ENCODE data around the gene CANT1.

CANT1 gene

GRCh38 chr17:78995761-78996451, 13.7 kb downstream of the CANT1 start:
- H3K4me1 ChIP-seq (ENCODE audit: control insufficient read depth in 2 of 2, insufficient read depth in 2 of 2, low read length in 2 of 2), result peaks cover 61 to 77% of the 10 kb centered on the region in 2 donors
- peak overlapping the region; percentile 74 to 79 for H3K9ac ChIP-seq (ENCODE audit: low read depth in 1 of 2, low read length in 2 of 2)
- H3K4me3 ChIP-seq (ENCODE audit: low read length in 2 of 2), result peak overlapping the region; percentile 48 to 54
- H3K9me3 ChIP-seq (ENCODE audit: control insufficient read depth in 2 of 2, low read length in 2 of 2), result no peaks in the 10 kb centered on the region
- peaks cover 64 to 75% of the 10 kb centered on the region in 2 donors for H3K36me3 ChIP-seq (ENCODE audit: control insufficient read depth in 2 of 2, insufficient read depth in 2 of 2, low read length in 2 of 2)
- peak overlapping the region; percentile 88 to 92 for H3K27ac ChIP-seq (ENCODE audit: low read depth in 2 of 2, low read length in 2 of 2)
- H3K27me3 ChIP-seq (ENCODE audit: control insufficient read depth in 2 of 2, insufficient read depth in 2 of 2, low read length in 2 of 2), result no peaks in the 10 kb centered on the region

GRCh38 chr17:78995022-78995760, 14.4 kb downstream of the CANT1 start:
- Histone ChIP-seq H3K4me3 (ENCODE audit: low read length in 2 of 2) (peak overlapping the region; percentile 48 to 54), H3K9me3 (ENCODE audit: control insufficient read depth in 2 of 2, low read length in 2 of 2) (no peaks in the 10 kb centered on the region), H3K4me1 (ENCODE audit: control insufficient read depth in 2 of 2, insufficient read depth in 2 of 2, low read length in 2 of 2) (peaks cover 55 to 70% of the 10 kb centered on the region in 2 donors), H3K9ac (ENCODE audit: low read depth in 1 of 2, low read length in 2 of 2) (peak overlapping the region; percentile 74 to 79), H3K27ac (ENCODE audit: low read depth in 2 of 2, low read length in 2 of 2) (peak overlapping the region; percentile 88 to 92), H3K36me3 (ENCODE audit: control insufficient read depth in 2 of 2, insufficient read depth in 2 of 2, low read length in 2 of 2) (peaks cover 68 to 80% of the 10 kb centered on the region in 2 donors), H3K27me3 (ENCODE audit: control insufficient read depth in 2 of 2, insufficient read depth in 2 of 2, low read length in 2 of 2) (no peaks in the 10 kb centered on the region)

- Histone ChIP-seq H3K4me1 (ENCODE audit: control insufficient read depth in 2 of 2, insufficient read depth in 2 of 2, low read length in 2 of 2) (peaks cover 49 to 61% of the 10 kb centered on the region in 2 donors), H3K4me3 (ENCODE audit: low read length in 2 of 2) (no peak overlapping the region), H3K9me3 (ENCODE audit: control insufficient read depth in 2 of 2, low read length in 2 of 2) (no peaks in the 10 kb centered on the region), H3K9ac (ENCODE audit: low read depth in 1 of 2, low read length in 2 of 2) (peak overlapping the region; percentile 3 to 79), H3K27me3 (ENCODE audit: control insufficient read depth in 2 of 2, insufficient read depth in 2 of 2, low read length in 2 of 2) (no peaks in the 10 kb centered on the region), H3K27ac (ENCODE audit: low read depth in 2 of 2, low read length in 2 of 2) (peak overlapping the region in 1 of 2 donors; percentile 88), H3K36me3 (ENCODE audit: control insufficient read depth in 2 of 2, insufficient read depth in 2 of 2, low read length in 2 of 2) (peaks cover 68 to 75% of the 10 kb centered on the region in 2 donors)
Measured at GRCh38 chr17:78993981-78994671, 15.4 kb downstream of the CANT1 start.

- peak overlapping the region in 1 of 2 donors; percentile 16 for H3K27ac ChIP-seq (ENCODE audit: low read depth in 2 of 2, low read length in 2 of 2)
- no peak overlapping the region for H3K4me3 ChIP-seq (ENCODE audit: low read length in 2 of 2)
- peaks cover 68 to 70% of the 10 kb centered on the region in 2 donors for H3K36me3 ChIP-seq (ENCODE audit: control insufficient read depth in 2 of 2, insufficient read depth in 2 of 2, low read length in 2 of 2)
- H3K9me3 ChIP-seq (ENCODE audit: control insufficient read depth in 2 of 2, low read length in 2 of 2), result no peaks in the 10 kb centered on the region
- peaks cover 42 to 53% of the 10 kb centered on the region in 2 donors for H3K4me1 ChIP-seq (ENCODE audit: control insufficient read depth in 2 of 2, insufficient read depth in 2 of 2, low read length in 2 of 2)
- no peaks in the 10 kb centered on the region for H3K27me3 ChIP-seq (ENCODE audit: control insufficient read depth in 2 of 2, insufficient read depth in 2 of 2, low read length in 2 of 2)
- H3K9ac ChIP-seq (ENCODE audit: low read depth in 1 of 2, low read length in 2 of 2), result peak overlapping the region in 1 of 2 donors; percentile 42
Measured at GRCh38 chr17:78993241-78993956, 16.2 kb downstream of the CANT1 start.

GRCh38 chr17:78992542-78993212, 16.9 kb downstream of the CANT1 start:
- Histone ChIP-seq H3K36me3 (ENCODE audit: control insufficient read depth in 2 of 2, insufficient read depth in 2 of 2, low read length in 2 of 2) (peaks cover 61 to 67% of the 10 kb centered on the region in 2 donors), H3K4me3 (ENCODE audit: low read length in 2 of 2) (no peak overlapping the region), H3K9ac (ENCODE audit: low read depth in 1 of 2, low read length in 2 of 2) (peak overlapping the region; percentile 42 to 52), H3K9me3 (ENCODE audit: control insufficient read depth in 2 of 2, low read length in 2 of 2) (no peaks in the 10 kb centered on the region), H3K4me1 (ENCODE audit: control insufficient read depth in 2 of 2, insufficient read depth in 2 of 2, low read length in 2 of 2) (peaks cover 35 to 48% of the 10 kb centered on the region in 2 donors), H3K27ac (ENCODE audit: low read depth in 2 of 2, low read length in 2 of 2) (no peak overlapping the region), H3K27me3 (ENCODE audit: control insufficient read depth in 2 of 2, insufficient read depth in 2 of 2, low read length in 2 of 2) (no peaks in the 10 kb centered on the region)

GRCh38 chr17:78991906-78992532, 17.5 kb downstream of the CANT1 start:
- Histone ChIP-seq H3K27me3 (ENCODE audit: control insufficient read depth in 2 of 2, insufficient read depth in 2 of 2, low read length in 2 of 2) (no peaks in the 10 kb centered on the region), H3K27ac (ENCODE audit: low read depth in 2 of 2, low read length in 2 of 2) (no peak overlapping the region), H3K4me1 (ENCODE audit: control insufficient read depth in 2 of 2, insufficient read depth in 2 of 2, low read length in 2 of 2) (peaks cover 33 to 46% of the 10 kb centered on the region in 2 donors), H3K9ac (ENCODE audit: low read depth in 1 of 2, low read length in 2 of 2) (no peak overlapping the region), H3K36me3 (ENCODE audit: control insufficient read depth in 2 of 2, insufficient read depth in 2 of 2, low read length in 2 of 2) (peaks cover 56 to 61% of the 10 kb centered on the region in 2 donors), H3K4me3 (ENCODE audit: low read length in 2 of 2) (no peak overlapping the region), H3K9me3 (ENCODE audit: control insufficient read depth in 2 of 2, low read length in 2 of 2) (no peaks in the 10 kb centered on the region)

GRCh38 chr17:78991017-78991738, 18.4 kb downstream of the CANT1 start:
- Histone ChIP-seq H3K4me3 (ENCODE audit: low read length in 2 of 2) (no peak overlapping the region), H3K27me3 (ENCODE audit: control insufficient read depth in 2 of 2, insufficient read depth in 2 of 2, low read length in 2 of 2) (no peaks in the 10 kb centered on the region), H3K27ac (ENCODE audit: low read depth in 2 of 2, low read length in 2 of 2) (no peak overlapping the region), H3K9ac (ENCODE audit: low read depth in 1 of 2, low read length in 2 of 2) (no peak overlapping the region), H3K36me3 (ENCODE audit: control insufficient read depth in 2 of 2, insufficient read depth in 2 of 2, low read length in 2 of 2) (peaks cover 48 to 53% of the 10 kb centered on the region in 2 donors), H3K4me1 (ENCODE audit: control insufficient read depth in 2 of 2, insufficient read depth in 2 of 2, low read length in 2 of 2) (peaks cover 34 to 44% of the 10 kb centered on the region in 2 donors), H3K9me3 (ENCODE audit: control insufficient read depth in 2 of 2, low read length in 2 of 2) (no peaks in the 10 kb centered on the region)

GRCh38 chr17:78990349-78991016, 19.1 kb downstream of the CANT1 start:
- Histone ChIP-seq H3K9me3 (ENCODE audit: control insufficient read depth in 2 of 2, low read length in 2 of 2) (no peaks in the 10 kb centered on the region), H3K36me3 (ENCODE audit: control insufficient read depth in 2 of 2, insufficient read depth in 2 of 2, low read length in 2 of 2) (peaks cover 45 to 46% of the 10 kb centered on the region in 2 donors), H3K4me1 (ENCODE audit: control insufficient read depth in 2 of 2, insufficient read depth in 2 of 2, low read length in 2 of 2) (peaks cover 31 to 40% of the 10 kb centered on the region in 2 donors), H3K4me3 (ENCODE audit: low read length in 2 of 2) (no peak overlapping the region), H3K9ac (ENCODE audit: low read depth in 1 of 2, low read length in 2 of 2) (no peak overlapping the region), H3K27me3 (ENCODE audit: control insufficient read depth in 2 of 2, insufficient read depth in 2 of 2, low read length in 2 of 2) (no peaks in the 10 kb centered on the region), H3K27ac (ENCODE audit: low read depth in 2 of 2, low read length in 2 of 2) (no peak overlapping the region)

Measured in mucosa of rectum (tissue), 2 donors.